Omental fat pad (tissue), 4 donors: Measurements from ENCODE around the gene MAML3. TPM values are rescaled to one million over a fixed set of nuclear protein-coding genes. Genes with fewer than 3 reads are reported as not detected.

Experiments
- ATAC-seq: fragments of 150-250 bp; one replicate; pipeline ENCODE4 v1.9.1; 2016; ENCODE audit warnings: mild to moderate bottlenecking, moderate library complexity; ENCODE audit not compliant: low FRiP score
- DNase-seq: peaks from one replicate; pipeline ENCODE4 v3.0.0-alpha.2; 2019; ENCODE audit warnings: low spot score
- CTCF ChIP-seq, 3 donors: fragments of 450-650 bp; IDR thresholded peaks; one replicate each; pipeline ENCODE4 v1.5.1; 2016 to 2017; ENCODE audit warnings: antibody characterized with exemption in 3 of 3, mild to moderate bottlenecking in 3 of 3, moderate library complexity in 2 of 3
- total RNA-seq, 4 donors: library from RNA; depleted of rRNA; stranded (reverse); fragments of >200 nt; gene quantifications; one replicate each; pipeline ENCODE4 v1.1.0, GENCODE V29; 2016

Gene MAML3
- total RNA-seq, 4 donors from 2014 or later = 4.8 to 12.8 (median 11.7) TPM

DNA sequence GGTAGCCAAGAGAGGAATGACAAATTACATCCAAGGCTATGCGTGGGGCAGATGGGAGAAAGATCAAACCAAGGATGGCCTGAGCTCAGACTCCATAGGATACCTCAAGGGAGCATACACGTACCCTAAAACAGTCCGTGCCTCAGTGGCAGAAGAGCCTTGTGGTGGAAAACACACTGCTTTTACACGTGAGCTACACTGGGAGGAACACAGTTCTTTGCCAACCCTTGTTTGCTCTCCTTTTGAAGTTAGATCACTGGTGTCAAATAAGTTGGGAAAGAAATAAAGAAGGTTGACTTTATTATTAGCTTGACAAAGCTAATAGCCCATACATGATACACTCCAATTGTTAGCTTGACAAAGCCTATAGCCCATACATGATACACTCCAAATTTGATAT, 346.5 kb downstream of the MAML3 start:
- TF ChIP-seq CTCF (IDR thresholded peaks at IDR 0.05) = no peak
- ATAC-seq (no peak), DNase-seq (no peak)

DNA sequence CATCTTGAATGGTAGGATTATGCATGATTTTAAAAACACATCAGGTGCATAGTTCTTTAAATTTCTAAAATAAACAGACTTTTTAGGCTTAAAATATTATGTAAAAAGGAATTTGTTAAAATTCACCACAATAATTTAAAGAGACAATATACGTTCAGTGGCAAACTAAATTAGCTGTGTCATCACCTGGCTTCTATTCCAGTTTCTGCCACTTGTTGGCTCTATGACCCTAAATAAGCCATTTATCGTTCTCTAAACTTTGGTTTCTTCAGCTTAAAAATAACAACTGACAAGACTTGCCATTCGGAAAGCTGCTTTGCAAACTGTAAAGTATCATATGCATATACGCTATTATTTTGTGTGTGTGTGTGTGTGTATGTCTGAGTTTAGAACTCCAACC, 347.1 kb downstream of the MAML3 start:
- ATAC-seq (no peak), DNase-seq (no peak)
- no peak for TF ChIP-seq CTCF (IDR thresholded peaks at IDR 0.05)

- TF ChIP-seq CTCF (IDR thresholded peaks at IDR 0.05) = no peak
- no peak for DNase-seq
- no peak for ATAC-seq
These were observed 351.1 kb downstream of the MAML3 start for GRCh38 chr4:139802931-139803330.

DNA sequence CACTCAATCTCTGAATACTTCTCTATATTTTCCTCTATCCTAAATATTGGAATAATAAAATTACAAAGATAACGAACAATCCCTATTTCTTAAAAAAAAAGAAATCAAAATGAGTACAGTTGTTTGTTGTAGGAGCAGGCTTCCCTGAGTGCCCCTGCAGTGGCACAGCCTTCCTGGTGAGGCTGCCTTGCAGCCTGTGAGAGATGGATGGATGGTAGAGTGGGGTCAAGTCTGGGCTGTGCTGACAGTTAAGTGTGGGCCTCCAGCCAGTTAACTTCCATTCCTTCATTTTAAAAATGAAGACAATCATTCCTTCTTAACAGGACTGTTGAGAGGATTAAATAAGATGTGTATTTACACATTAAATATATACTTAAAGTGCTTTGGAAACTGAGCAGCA, 351.5 kb downstream of the MAML3 start:
- ATAC-seq (no peak), DNase-seq (no peak)
- TF ChIP-seq CTCF (IDR thresholded peaks at IDR 0.05) = no peak

DNA sequence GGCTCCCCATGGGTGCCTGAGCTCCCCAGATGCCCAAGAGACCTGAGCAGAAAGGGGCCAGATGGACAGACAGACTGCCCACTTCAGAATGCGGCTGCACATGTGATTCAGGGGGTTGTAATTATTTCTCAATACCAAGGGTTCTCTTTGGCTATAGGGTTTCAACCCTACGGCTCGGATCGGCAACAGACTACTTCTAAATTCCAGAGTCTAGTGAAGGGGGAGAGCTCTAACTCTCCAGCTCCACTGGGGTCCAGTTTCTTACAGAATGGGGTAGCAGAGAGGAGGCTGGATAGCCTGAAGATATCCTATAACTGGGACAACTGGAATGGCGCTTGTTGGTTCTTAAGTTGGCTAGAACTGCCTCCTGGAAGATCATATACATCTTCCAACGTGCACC, 352.1 kb downstream of the MAML3 start:
- DNase-seq = no peak
- ATAC-seq = no peak
- no peak for TF ChIP-seq CTCF (IDR thresholded peaks at IDR 0.05)

DNA sequence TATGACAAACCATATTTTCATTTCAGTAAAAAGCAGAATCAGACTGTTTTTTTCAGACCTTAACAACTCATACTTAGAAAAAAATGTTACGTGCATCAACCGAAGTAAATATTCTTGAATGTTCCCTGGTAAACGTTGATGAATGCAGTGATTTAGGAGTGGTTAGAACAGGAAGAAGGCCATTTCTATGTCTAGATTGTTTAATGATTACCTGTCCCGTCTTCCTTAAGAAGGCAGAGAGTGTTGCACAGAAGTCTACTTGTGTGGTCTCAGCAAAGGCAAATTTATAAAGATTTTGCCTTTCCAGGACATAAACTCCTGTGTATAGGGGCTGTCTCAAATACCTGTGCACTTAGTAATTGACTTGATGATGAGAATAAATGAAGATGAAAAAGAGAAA, 353.9 kb downstream of the MAML3 start:
- ATAC-seq = no peak

DNA sequence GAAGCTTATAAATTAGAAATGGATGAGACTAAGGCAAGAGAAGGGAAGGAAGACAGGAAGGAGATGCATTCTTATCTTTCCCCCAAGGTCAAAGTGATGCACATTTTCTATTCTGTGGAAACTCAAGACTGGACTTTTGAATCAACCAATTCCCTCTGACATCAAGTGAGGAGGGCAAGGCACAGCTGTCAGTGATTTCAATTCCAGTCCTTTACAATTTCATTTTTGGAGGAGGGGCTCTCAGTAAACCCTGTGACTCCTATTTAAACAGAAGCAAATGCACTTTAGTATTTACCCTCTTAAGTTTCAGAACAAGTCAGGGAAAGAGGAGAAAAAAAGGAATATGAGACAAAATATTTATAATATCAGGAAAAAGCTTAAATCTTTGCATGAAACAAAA, 354.4 kb downstream of the MAML3 start:
- TF ChIP-seq CTCF (IDR thresholded peaks at IDR 0.05) = no peak
- DNase-seq = no peak
- ATAC-seq = no peak

More for the DNA sequence above, 353.9 kb downstream of the MAML3 start:
- DNase-seq = no peak
- TF ChIP-seq CTCF (IDR thresholded peaks at IDR 0.05) = no peak
